Sigmoid colon (tissue), 3 donors: ENCODE measurements around the gene NR4A3.

Source experiments
- POLR2A ChIP-seq, 2 donors: fragments of 450-650 bp; IDR thresholded peaks; one replicate each; pipeline ENCODE4 v1.6.1; 2016; ENCODE audit warnings: antibody characterized with exemption in 2 of 2, mild to moderate bottlenecking in 2 of 2, moderate library complexity in 2 of 2
- TF ChIP-seq, protein P1 (sequence below), 4 experiments: fragments of 450-650 bp in 3 of 4; fragments of 200-600 bp in 1 of 4; IDR thresholded peaks; one replicate each; pipeline ENCODE4 v1.5.1; 2016 to 2019; ENCODE audit warnings: antibody characterized with exemption in 4 of 4, mild to moderate bottlenecking in 3 of 4, moderate library complexity in 2 of 4

DNA sequence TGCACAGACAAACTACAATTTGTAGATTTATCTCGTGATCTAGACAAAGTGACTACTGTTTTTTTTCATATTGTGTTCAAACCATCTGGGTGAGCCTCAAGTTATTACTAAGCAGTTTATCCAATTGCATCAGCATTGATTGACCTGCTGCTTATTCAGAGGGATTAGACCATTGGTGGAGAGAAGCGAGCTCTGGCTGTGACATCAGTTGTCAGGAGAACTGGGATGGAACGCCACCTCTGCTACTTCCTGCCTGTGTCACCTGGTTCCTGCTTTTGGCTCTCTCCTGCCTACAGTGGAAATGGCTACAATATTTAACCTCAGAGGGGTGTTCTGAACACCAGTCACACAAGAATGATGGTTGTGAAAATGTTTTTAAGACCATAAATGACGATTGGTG, 12.1 kb downstream of the NR4A3 start:
- no peak for TF ChIP-seq POLR2A (IDR thresholded peaks at IDR 0.05)
- TF ChIP-seq, protein P1, sequence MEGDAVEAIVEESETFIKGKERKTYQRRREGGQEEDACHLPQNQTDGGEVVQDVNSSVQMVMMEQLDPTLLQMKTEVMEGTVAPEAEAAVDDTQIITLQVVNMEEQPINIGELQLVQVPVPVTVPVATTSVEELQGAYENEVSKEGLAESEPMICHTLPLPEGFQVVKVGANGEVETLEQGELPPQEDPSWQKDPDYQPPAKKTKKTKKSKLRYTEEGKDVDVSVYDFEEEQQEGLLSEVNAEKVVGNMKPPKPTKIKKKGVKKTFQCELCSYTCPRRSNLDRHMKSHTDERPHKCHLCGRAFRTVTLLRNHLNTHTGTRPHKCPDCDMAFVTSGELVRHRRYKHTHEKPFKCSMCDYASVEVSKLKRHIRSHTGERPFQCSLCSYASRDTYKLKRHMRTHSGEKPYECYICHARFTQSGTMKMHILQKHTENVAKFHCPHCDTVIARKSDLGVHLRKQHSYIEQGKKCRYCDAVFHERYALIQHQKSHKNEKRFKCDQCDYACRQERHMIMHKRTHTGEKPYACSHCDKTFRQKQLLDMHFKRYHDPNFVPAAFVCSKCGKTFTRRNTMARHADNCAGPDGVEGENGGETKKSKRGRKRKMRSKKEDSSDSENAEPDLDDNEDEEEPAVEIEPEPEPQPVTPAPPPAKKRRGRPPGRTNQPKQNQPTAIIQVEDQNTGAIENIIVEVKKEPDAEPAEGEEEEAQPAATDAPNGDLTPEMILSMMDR (IDR thresholded peaks at IDR 0.05): no peak
